Breast epithelium (tissue), 4 donors: ENCODE results near the gene KYAT1. TPM values are rescaled to one million over a fixed set of nuclear protein-coding genes. Genes with fewer than 3 reads are reported as not detected.
"Not testable (repeated sequence)": the region's sequence is repeated elsewhere in the genome, so short reads cannot be mapped to it uniquely, and the experiment has no call there.

Source experiments
- DNase-seq, 2 donors: peaks; one replicate each; pipeline ENCODE4 v3.0.0-alpha.2; 2019; ENCODE audit warnings: low spot score in 2 of 2
- H3K27ac ChIP-seq, 2 donors: fragments of 200-600 bp; sonication (generic) in 1 of 2; one replicate each; pipeline ENCODE4 v1.5.1; 2016 to 2019; ENCODE audit warnings: mild to moderate bottlenecking in 1 of 2
- H3K27me3 ChIP-seq, 2 donors: fragments of 200-600 bp; sonication (generic) in 1 of 2; one replicate each; pipeline versions ENCODE4 v1.5.1 to v1.6.0; 2017 to 2019; ENCODE audit warnings: control low read depth in 1 of 2, mild to moderate bottlenecking in 1 of 2
- H3K36me3 ChIP-seq: fragments of 200-600 bp; one replicate; pipeline ENCODE4 v1.5.1; 2019
- H3K4me1 ChIP-seq, 2 donors: fragments of 200-600 bp; sonication (generic); one replicate each; pipeline ENCODE4 v1.5.1; 2016 to 2019; ENCODE audit warnings: control low read depth in 1 of 2
- H3K4me3 ChIP-seq, 3 donors: fragments of 200-600 bp; sonication (generic); 1 replicate in 2 of 3; 2 replicates in 1 of 3; pipeline ENCODE4 v1.5.1; 2016 to 2019; ENCODE audit warnings: mild to moderate bottlenecking in 3 of 3, moderate library complexity in 2 of 3
- H3K9me3 ChIP-seq, 2 donors: fragments of 200-600 bp; sonication (generic) in 1 of 2; one replicate each; pipeline ENCODE4 v1.5.1; 2016 to 2019; ENCODE audit warnings: control low read depth in 1 of 2
- CTCF ChIP-seq, 3 donors: fragments of 450-650 bp; IDR thresholded peaks; one replicate each; pipeline ENCODE4 v1.5.1; 2016 to 2017; ENCODE audit warnings: antibody characterized with exemption in 3 of 3, mild to moderate bottlenecking in 3 of 3, moderate library complexity in 3 of 3
- POLR2A ChIP-seq: fragments of 450-650 bp; IDR thresholded peaks from one replicate; pipeline ENCODE4 v1.6.1; 2016; ENCODE audit warnings: antibody characterized with exemption, mild to moderate bottlenecking, moderate library complexity
- POLR2AphosphoS5 ChIP-seq, 3 donors: sonication (generic); formaldehyde crosslinking; IDR thresholded peaks; one replicate each; pipeline ENCODE4 v1.6.1; 2017; ENCODE audit warnings: antibody characterized with exemption in 3 of 3
- intact Hi-C: fragments of 100-400 bp; cut with DNase I; formaldehyde crosslinking; loops from one replicate; pipeline ENCODE4 v1.15.1; 2023; ENCODE audit warnings: low total_unique reads
- total RNA-seq, 3 donors: library from RNA; depleted of rRNA; stranded (reverse); fragments of >200 nt; gene quantifications; one replicate each; pipeline ENCODE4 v1.1.0, GENCODE V29; 2016

Gene KYAT1
- total RNA-seq, 3 donors from 2014 or later, result 3.0 to 7.6 (median 7.2) TPM

- intact Hi-C loops, result no loop called here
- H3K9me3 ChIP-seq, result no peaks in the 10 kb centered on the region
- no peaks in the 10 kb centered on the region for H3K4me1 ChIP-seq
- no peak for DNase-seq
- no peaks in the 10 kb centered on the region for H3K27me3 ChIP-seq
- no peak overlapping the region for H3K27ac ChIP-seq
- no peak overlapping the region for H3K4me3 ChIP-seq
- H3K36me3 ChIP-seq, result peaks cover 4% of the 10 kb centered on the region
- TF ChIP-seq POLR2A, result no peak
- TF ChIP-seq POLR2AphosphoS5 (IDR thresholded peaks at IDR 0.05), result no peak
- TF ChIP-seq CTCF (IDR thresholded peaks at IDR 0.05), result no peak
Measured at GRCh38 chr9:128800061-128800460, 81.7 kb downstream of the KYAT1 start.

GRCh38 chr9:128798896-128799295 lies 82.9 kb downstream of the KYAT1 start:
- Histone ChIP-seq H3K4me3 (no peak overlapping the region), H3K36me3 (peaks cover 4% of the 10 kb centered on the region), H3K27me3 (no peaks in the 10 kb centered on the region), H3K4me1 (no peaks in the 10 kb centered on the region), H3K27ac (no peak overlapping the region), H3K9me3 (no peaks in the 10 kb centered on the region)
- no peak for DNase-seq
- intact Hi-C loops, result no loop called here
- TF ChIP-seq CTCF (IDR thresholded peaks at IDR 0.05) (no peak), POLR2AphosphoS5 (IDR thresholded peaks at IDR 0.05) (no peak), POLR2A (no peak)

- H3K9me3 ChIP-seq, intact Hi-C loops, H3K27me3 ChIP-seq, H3K27ac ChIP-seq, H3K4me3 ChIP-seq, DNase-seq, H3K36me3 ChIP-seq, H3K4me1 ChIP-seq: not testable (repeated sequence)
Measured at GRCh38 chr9:128794961-128795360, 86.8 kb downstream of the KYAT1 start.

GRCh38 chr9:128792978-128793686 lies 88.6 kb downstream of the KYAT1 start:
- no peak overlapping the region for H3K4me3 ChIP-seq
- H3K4me1 ChIP-seq, result peaks cover 0 to 3% of the 10 kb centered on the region in 2 donors
- H3K27me3 ChIP-seq, result no peaks in the 10 kb centered on the region
- no peak for DNase-seq
- no peak overlapping the region for H3K27ac ChIP-seq
- H3K9me3 ChIP-seq, result no peaks in the 10 kb centered on the region
- TF ChIP-seq CTCF (IDR thresholded peaks at IDR 0.05) (no peak), POLR2AphosphoS5 (IDR thresholded peaks at IDR 0.05) (no peak), POLR2A (no peak)
- intact Hi-C loops, result no loop called here
- peaks cover 4% of the 10 kb centered on the region for H3K36me3 ChIP-seq

DNA sequence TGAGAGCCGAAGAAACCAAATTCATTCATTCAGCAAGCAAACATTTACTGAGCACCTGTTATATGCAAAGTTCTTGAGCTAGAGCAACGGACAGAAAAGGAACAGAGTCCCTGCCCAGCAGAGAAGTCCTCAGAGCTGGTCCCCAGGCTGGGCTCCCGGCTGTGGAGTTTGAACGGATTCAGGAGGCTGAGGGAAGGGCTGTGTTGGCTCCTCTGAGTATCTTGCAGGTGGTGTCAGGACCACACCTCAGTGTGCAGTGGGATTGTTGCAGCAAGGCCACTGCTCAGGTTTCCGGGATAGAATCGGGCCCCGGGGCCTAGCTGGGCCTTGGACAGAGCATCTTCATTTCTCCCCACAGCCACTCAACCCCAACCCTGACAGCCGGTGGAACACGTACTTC lies 89.6 kb downstream of the KYAT1 start:
- Histone ChIP-seq H3K27ac (no peak overlapping the region), H3K4me3 (no peak overlapping the region), H3K9me3 (no peaks in the 10 kb centered on the region), H3K36me3 (peaks cover 2% of the 10 kb centered on the region), H3K4me1 (peaks cover 0 to 5% of the 10 kb centered on the region in 2 donors), H3K27me3 (no peaks in the 10 kb centered on the region)
- intact Hi-C loops, result no loop called here
- no peak for DNase-seq
- no peak for TF ChIP-seq POLR2AphosphoS5 (IDR thresholded peaks at IDR 0.05)
- TF ChIP-seq CTCF (IDR thresholded peaks at IDR 0.05), result no peak
- TF ChIP-seq POLR2A, result no peak

- DNase-seq, result no peak
- intact Hi-C loops, result no loop called here
- no peak overlapping the region for H3K4me3 ChIP-seq
- H3K4me1 ChIP-seq, result peaks cover 0 to 5% of the 10 kb centered on the region in 2 donors
- no peaks in the 10 kb centered on the region for H3K36me3 ChIP-seq
- TF ChIP-seq POLR2A (no peak), POLR2AphosphoS5 (IDR thresholded peaks at IDR 0.05) (no peak), CTCF (IDR thresholded peaks at IDR 0.05) (no peak)
- H3K27ac ChIP-seq, result no peak overlapping the region
- no peaks in the 10 kb centered on the region for H3K9me3 ChIP-seq
- H3K27me3 ChIP-seq, result no peaks in the 10 kb centered on the region
Measured at GRCh38 chr9:128790536-128790935, 91.2 kb downstream of the KYAT1 start.
